ENCODE data around the gene INF2.
"Not testable (repeated sequence)": the region's sequence is repeated elsewhere in the genome, so short reads cannot be mapped to it uniquely, and the experiment has no call there.

The INF2 gene

DNA sequence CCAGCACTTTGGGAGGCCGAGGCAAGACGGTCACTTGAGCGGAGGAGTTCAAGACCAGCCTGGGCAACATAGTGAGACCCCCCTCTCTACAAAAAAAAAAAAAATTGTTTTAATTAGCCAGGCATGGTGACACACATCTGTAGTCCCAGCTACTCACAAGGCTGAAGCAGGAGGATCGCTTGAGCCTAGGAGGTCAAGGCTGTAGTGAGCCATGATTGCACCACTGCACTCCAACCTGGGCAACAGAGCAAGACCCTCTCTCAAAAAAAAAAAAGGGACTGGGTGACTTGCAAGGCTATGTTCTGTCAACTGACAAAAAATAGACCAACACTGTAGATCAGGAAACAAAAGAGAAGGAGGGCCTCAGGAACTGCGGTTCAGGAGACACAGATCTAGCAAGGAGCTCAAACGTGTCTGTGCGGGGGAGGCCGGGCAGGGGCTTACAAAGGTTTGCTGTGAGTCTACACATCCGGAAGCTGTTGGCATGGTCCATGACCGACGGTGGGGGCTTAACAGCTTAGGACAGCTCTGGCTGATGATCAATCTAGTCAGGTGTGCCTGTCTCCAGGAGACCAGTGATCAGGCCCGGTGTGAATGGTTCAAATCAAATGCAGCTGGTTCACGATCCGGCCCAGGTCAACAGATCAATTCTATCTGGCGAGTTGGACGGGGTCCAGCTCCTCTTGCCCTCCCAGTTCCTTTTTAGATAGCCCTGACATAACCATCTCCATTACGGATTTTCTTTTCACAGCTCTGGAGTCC lies 31.7 kb upstream of the INF2 start:
- DNase-seq = no peak

DNA sequence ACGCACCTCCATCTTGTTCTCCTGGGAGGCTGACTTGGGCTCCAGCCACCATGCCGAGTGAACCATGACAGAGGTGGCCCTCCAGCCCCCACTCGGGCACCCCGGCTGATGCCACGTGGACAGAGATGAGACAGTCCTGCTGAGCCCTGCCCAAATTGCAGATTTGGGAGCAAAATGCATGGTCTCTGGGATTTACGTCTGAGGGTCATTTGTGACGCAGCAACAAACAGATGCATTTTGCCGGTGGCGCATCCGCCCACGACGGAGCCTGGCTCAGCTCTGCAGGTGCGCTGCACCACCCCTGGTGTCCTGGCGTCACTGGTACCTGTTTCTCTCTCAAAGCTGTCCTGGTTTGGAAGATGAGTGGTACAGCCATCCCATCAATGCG lies 31.1 kb upstream of the INF2 start:
- DNase-seq = no peak

DNA sequence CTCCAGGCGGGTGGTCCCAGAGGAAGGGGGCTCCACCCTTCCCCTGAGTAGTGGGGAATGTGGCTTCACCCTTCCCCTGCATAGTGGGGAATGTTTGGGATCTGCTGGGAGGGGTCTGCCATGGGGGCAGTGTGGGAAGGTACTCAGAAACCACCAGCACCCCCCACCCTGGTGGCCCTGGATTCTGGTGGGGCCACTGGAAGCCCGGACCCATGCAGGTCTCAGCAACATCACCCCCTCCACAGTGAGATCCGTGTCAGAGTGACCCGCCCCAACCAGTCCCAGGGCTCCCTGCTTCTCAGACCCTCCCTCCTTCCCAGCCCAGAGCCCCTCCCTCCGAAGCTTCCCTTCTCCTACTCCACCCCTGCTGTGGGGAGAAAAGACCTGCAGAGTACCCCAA lies 30.3 kb upstream of the INF2 start:
- no peak for DNase-seq

DNA sequence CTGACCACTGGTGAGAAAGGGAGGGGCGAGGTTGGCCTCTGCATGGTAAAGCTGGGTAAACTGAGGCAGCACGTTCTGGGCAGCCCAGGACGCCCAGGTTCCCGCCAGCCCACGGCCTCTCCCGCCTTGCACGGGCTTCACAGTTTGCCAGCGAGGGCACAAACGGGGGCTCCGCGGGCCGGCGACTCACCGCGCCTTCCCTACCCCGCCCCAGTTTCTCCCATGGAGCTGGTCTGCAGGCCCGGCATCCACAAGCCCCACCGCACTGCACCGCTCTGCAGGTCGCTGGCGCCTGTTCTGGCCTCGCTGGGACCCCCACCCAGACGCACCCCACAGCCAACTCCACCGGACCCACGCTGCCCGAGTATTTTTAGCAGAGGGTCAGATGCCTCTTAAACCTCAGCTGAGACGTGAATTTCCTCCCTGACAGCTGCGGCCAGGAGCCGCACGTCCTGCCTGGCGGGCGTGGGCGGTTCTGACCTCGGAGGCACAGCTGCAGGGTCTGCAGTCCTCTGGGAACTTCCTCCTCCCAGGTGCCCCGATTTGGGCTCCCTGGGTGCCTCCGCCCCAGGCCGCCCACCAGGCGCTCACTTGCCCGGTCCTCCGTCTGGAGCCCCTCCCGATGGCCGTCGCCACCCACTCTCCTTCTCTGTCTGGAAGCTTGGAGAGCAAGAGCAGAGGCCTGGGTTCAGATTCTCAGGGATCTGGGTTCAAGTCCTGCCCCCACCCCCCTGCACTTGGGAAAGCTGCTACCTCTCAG lies 29.5 kb upstream of the INF2 start:
- no peak for DNase-seq

DNA sequence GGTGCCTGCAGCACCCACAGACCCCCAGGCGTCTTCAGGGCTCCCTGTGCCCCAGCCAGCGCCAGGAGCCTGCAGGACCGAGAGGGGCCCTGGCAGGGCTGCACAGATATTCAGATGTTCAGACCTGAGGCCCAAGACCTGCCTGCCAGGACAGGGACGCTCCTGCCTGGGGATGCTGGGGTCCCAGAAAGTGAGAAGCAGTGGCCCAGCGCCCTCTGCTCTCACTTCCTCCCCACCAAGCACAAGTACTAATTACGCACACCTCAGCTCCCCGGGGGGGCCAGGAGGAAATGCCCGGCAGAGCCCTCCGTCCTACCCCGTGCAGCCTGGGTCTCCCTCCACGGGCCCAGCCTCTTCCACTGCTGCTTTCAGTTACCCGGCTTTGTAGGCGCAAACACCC lies 28.8 kb upstream of the INF2 start:
- DNase-seq = no peak

DNA sequence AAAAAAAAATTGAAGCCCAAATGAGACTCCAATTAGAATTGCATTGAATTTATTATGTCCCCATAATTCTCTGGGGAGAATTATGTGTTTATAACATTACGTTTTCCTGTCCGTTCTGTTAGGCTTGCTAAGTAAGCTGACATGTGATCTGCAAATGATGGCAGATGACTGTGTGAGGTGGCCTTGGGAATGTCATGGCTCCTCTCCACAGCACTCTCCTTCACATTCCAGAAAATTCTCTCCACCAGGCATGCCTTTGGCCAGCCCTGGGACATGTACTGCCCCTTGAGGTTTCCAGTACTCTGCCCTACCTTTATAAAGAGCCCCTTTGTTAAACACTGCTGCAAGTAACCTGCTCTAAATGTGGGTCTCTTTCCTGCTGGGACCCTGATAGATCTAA lies 28.3 kb upstream of the INF2 start:
- no peak for DNase-seq

DNA sequence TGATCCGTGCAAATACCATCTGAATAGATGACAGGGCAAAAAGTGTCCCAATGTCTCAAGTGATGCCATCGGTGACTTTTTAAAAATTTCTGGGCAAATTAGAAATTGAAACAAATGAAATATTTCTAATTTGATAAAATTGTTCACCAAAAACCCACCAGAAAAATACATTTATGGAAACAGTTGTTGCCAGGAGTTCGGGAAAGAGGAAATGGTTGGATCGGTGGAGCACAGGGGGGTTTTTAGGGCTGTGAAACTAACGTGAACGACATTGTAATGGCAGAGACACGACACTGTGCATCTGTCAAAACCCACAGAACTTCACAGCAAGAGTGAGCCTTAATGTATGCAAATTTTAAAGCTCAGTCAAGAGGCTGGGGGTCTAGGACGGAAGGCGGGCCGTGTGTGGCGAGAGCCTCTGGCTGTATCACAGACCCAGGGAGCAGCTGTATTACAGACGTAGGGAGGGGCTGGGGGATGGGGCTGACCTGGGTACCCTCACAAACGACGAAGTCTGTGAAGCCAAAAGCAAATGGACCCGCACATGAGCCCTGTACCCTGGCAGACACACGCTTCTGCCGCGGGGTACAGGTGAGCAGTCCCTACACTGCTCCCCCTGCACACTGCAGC lies 27.8 kb upstream of the INF2 start:
- not testable (repeated sequence) for DNase-seq

DNA sequence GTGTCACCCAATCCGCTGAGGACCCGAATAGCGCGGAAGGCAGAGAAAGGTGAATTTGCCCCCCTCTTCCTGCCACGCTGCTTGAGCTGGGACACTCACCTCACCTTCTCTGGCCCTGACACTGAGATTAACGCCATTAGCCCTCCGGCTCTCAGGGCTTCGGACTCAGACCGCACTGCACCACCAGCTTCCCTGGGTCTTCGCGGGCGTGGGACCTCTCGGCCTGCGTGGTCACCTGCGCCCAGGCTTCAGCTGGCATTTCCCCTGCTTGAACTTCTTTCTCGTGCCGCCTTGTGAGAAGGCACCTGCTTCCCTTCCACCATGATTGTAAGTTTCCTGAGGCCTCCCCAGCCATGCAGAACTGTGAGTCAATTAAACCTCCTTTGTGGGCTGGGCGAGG lies 26.9 kb upstream of the INF2 start:
- DNase-seq = not testable (repeated sequence)

DNA sequence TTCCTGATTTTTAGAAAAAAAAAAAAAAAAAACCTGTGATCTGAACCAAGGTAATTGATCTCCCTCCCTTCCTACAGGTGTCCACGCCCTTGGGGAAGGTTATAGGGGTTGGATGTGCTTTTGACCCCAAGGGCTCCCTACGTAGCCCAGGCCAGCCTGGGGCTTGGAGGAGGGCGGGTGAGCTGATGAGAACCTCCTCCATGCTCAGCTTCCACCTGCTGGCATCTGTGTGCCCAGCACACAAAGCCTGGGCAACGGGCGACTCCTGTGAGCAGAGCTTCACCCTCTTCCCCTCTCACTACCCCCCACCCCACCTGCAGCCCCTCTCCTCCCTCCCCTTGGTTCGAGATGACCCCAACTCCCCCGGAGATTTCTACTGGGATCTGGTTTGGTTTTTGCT lies 25.3 kb upstream of the INF2 start:
- no peak for DNase-seq

DNA sequence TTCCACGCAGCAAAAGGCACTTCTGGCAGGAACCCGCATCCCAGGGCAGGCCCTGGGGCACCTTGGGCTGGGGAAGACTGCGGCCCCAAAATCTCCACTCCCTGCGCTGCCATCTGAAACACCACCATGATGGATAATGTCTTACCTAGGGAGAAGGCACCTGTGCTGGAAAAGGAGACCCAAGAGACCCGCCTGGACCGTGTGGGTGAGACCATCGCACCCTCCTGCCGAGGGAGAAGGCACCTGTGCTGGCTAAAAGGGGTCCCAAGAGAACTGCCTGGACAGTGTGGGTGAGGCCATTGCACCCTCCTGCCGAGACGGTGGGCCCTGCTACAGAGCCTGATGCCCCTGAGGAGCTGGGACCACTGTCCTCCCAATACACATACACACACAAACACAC lies 24.8 kb upstream of the INF2 start:
- DNase-seq = no peak

DNA sequence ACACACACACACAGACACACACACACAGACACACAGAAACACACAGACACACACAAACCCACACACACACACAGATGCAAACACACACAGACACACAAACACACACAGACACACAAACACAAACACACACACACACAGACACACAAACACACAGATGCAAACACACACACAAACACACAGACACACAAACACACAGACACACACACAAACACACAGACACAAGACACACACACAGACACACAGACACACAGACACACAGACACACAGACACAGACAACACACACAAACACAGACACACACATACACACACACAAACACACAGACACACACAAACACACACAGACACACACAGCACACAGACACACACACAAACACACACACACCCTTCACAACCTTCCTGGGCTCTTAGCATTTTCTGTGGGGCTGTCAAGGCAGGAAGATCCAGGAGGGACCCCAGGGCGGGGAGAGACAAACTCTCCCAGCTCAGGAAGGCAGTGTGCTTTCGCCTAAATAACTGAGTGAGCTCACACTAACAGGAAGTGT lies 24.2 kb upstream of the INF2 start:
- no peak for DNase-seq

DNA sequence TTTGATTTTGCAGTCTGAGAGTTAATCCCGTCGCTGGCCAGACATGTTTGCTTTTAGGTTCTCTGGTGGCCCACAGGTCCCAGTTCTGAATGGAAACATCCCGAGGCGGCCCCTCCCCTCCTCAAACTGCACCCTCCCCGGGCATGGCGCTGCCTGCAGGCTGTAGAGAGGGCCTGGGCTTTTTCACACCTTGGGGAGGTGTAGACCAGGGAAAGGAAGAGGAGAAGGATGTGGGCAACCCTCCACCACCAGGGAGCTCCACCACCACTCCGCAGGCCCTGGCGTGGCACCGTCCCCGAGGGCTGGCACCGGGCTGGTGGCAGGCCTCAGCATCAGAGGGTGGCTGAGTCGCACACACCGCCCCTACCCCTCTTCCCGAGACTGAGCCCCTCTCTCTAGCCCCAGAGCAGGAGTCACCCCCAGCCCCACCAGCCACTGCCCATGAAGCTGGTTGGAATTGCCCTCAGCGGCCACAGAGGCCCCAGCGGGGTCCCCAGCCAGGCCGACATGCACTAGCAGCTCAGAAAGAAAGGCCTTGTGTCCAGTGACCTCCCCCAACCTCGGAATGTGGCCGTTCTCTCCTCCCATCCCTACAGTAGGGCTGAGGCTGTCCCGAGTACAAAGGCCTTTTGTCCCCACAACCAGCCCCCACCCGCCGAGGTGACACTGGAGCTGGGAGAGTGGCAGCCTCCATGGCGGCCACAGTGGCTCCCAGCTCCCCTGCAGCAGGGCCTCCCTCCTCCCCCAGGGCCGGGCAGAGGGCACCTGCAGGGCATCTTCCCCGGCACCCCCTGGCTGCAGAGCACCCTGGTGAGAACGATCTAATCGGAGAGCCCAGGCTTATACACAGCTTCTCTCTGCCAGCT lies 23.5 kb upstream of the INF2 start:
- no peak for DNase-seq

DNA sequence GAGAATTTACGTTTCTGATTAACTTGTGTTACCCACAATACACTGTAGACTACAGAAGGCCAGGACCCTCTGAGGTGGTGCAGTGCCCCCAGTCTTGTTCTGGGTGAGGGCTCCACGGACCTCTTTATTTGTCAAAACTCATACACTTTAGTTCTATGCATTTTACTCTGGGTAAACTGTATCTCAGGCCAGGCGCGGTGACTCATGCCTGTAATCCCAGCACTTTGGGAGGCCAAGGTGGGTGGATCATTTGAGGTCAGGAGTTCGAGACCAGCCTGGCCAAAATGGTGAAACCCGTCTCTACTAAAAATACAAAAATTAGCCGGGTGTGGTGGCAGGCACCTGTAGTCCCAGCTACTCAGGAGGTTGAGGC lies 22.9 kb upstream of the INF2 start:
- not testable (repeated sequence) for DNase-seq

DNA sequence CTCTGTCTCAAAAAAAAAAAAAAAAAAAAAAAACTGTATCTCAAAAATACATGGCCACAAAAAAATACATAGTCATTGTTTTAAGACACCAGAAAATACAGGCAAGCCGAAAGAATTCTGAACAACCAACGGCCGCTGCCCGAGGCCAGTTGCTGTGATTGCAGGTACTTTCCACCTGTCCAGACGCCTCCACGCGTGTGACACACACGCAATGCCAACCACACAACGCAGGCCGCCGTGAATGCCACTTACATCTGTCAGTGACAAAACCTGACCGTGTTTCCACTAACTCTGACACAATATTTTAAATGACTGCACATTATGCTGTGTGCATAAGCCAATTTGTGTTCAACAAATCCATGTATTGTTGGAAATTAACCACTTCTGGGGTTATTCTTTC lies 22.4 kb upstream of the INF2 start:
- DNase-seq = no peak

DNA sequence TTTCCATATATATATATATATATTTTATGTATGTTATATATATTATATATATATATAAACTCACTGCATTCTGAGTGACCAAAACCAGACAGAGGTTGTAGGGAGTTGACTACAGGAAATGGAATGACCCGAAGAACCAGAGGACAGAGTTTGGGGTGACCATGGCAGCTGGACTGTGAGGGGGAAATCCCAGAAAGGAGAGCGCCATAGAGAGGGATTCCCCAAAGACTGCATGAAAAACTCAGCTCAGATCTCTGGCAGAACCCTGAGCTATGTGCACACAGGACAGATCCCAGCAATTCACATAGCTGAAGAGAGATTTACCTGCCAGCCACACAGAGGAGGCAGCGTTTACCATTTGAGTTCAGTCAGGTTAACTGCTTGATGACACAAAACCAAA lies 19.7 kb upstream of the INF2 start:
- DNase-seq = no peak

DNA sequence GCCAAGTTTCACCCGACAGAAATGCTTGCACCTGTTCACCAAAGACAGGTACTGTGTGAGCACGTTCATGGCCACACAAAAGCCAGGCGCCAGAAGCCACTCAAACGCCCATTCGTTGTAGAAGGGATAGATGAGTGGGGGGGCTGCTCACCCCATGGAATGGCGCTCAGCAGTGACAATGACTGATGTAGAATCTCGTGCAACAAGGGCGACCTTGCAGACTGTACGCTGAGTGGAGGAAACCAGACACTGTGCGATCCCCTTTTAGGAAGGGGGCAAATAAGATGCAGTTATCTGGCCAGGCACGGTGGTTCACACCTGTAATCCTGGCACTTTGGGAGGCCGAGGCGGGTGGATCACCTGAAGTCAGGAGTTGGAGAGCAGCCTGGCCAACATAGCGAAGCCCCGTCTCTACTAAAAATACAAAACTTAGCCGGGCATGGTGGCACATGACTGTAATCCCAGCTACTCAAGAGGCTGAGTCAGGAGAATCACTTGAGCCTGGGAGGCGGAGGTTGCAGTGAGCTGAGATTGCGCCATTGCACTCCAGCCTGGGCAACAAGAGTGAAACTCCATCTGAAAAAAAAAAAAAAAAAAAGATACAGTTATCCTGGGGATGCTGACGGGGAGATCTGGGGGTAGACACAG lies 18.0 kb upstream of the INF2 start:
- DNase-seq = not testable (repeated sequence)

DNA sequence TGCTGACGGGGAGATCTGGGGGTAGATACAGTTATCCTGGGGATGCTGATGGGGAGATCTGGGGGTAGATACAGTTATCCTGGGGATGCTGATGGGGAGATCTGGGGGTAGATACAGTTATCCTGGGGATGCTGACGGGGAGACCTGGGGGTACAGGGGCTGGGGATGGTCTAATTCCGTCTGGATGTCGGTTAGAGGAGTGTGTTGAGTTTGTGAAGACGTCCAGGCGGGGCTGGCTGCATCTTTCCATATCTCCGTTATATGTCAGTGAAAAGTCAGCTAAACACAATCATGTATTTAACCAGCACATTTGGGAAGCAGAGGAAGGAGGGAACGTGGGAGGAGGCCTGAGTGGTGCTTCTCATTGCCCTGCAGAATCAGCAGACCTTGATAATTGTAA lies 17.3 kb upstream of the INF2 start:
- DNase-seq = not testable (repeated sequence)

DNA sequence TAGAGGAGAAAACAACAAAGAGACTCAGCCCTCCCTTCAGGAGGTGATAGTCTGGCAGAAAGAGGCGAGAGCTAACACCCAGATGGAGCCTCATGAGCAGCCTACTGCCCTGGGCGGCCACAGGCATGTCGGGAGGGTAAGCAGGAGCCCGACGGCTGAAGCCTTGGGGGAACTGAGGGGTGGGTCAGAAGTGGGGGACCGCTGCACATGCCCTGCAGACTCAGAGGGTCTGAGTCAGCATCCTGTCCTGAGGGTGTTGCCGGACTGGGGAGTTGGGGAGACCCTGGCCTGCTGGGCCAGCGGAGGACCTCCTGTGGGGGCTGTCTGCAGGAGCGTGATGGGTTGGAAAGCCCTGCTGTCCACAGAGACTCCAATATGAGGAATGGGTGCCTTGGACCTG lies 15.9 kb upstream of the INF2 start:
- no peak for DNase-seq

DNA sequence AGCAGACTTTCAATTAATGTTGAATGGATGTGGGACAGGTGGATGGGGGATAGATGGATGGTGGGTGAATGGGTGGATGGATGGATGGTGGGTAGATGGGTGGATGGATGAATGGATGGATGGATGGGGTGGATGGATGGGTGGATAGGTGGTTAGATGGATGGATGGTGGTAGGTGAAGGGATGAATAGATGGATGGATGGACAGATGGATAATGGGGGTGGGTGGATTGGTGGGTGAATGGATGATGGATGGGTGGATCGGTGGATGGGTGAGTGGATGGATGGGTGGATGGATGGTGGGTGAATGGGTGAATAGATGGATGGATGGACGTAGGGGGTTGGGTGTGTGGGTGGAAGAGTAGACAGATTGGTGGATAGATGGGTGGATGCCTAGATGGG lies 14.0 kb upstream of the INF2 start:
- DNase-seq = no peak

DNA sequence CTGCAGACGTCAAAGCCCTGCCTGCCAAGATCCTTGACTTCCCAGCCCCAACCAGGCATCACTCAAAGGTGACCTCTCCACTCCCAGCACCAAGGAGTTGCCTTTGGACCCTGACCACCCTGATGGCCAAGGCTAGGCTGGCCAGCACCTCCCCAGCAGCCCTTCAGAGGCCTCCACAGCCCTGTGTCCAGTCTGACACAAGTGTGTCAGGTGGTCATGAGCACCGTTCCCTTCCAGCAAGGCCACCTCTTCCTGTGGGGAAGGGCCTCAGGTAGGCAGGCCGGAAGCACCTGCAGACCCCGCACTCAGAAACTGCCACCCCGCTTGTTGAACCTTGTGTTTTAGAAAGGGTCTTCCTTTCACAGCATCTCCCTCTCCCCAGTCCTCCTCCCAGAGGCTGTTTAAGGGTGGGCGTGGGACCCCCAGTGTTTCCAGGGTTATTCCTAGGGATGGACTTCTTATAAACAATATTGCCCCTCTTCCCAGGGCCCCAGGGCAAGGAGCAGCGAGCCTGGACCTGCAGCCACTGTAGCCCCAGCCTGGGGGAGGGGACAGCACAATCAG lies 13.2 kb upstream of the INF2 start:
- no peak for DNase-seq

DNA sequence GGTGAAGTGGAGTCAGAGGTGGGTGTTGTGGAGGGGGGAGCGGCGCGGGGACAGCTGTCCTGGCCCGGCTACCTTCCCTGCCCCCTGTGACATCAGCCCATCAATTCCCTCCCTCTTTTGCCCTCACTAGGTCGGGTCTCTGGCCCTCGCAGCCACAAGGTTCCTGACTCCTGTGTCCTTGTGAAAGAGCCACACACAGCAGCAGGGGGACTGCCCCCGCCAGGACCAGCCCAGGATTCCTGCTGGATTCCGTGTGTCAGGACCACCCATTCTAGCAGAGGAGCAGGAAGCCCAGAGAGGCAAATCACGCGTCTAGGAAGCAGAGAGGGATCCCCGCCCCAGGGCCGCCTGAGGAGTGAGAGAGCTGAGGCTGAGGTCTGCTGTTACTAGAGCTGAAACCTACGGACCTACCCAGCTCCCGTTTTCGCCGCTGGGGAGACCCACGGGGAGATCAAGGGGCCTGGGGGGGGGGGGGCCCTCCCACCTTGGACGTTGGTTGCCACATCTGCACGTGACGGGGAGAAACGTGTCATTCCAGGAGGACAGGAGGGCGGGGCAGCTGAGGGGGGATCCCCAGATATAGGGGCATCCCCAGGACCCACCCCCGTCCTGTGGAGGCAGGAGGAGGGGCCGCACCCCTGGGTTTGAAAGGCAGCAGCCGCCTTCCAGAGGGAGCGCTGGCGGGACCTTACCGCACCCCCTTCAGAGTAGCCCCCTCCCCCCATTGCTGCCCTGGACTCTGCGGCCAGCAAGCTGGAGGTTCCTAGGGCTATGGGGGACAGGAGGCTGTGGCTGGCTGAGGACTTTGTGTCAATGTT lies 12.5 kb upstream of the INF2 start:
- peak; percentile 26 for DNase-seq

Measured in NCI-H2171 treated with DMSO at 0.1 percent for 48 hours (cell line).